Keratinocyte (primary cell): Measurements from ENCODE around the gene CDC20. TPM values are rescaled to one million over a fixed set of nuclear protein-coding genes. Genes with fewer than 3 reads are reported as not detected.

ENCODE experiments used
- DNase-seq: peaks from one replicate; pipeline ENCODE4 v3.0.0-alpha.2; 2011; ENCODE audit warnings: low read depth, missing footprints, low spot score
- FAIRE-seq: peaks from 2 replicates; lab custom pipeline; 2011; peaks lifted over from hg19 to GRCh38; lab: Jason Lieb, UNC
- H2AFZ ChIP-seq: 2 replicates; pipeline ENCODE4 v1.6.0; 2012; ENCODE audit warnings: low read length, control low read depth, inconsistent platforms; ENCODE audit not compliant: control insufficient read depth
- H3K27ac ChIP-seq: 2 replicates; pipeline ENCODE4 v1.5.1; 2011; ENCODE audit warnings: low read length; ENCODE audit not compliant: control insufficient read depth, insufficient read depth
- H3K27me3 ChIP-seq: 3 replicates; pipeline ENCODE4 v1.6.0; 2011; ENCODE audit warnings: low read length; ENCODE audit not compliant: control insufficient read depth, insufficient read depth; ENCODE audit errors: extremely low read depth
- H3K36me3 ChIP-seq, 2 experiments: 2 replicates in 1 of 2; 3 replicates in 1 of 2; pipeline ENCODE4 v1.5.1; 2011; ENCODE audit warnings: low read length in 2 of 2, mild to moderate bottlenecking in 1 of 2; ENCODE audit not compliant: control insufficient read depth in 2 of 2, insufficient read depth in 2 of 2; ENCODE audit errors: extremely low read depth in 1 of 2
- H3K4me1 ChIP-seq: 3 replicates; pipeline ENCODE4 v1.5.1; 2011; ENCODE audit warnings: low read length; ENCODE audit not compliant: control insufficient read depth, insufficient read depth; ENCODE audit errors: extremely low read depth
- H3K4me2 ChIP-seq: 3 replicates; pipeline ENCODE4 v1.6.0; 2011; ENCODE audit warnings: low read depth, low read length; ENCODE audit not compliant: control insufficient read depth, insufficient read depth; ENCODE audit errors: extremely low read depth
- H3K4me3 ChIP-seq, 3 experiments: fragments of 200-600 bp in 1 of 3; sonication (generic) in 1 of 3; 2 replicates in 2 of 3; 3 replicates in 1 of 3; pipeline ENCODE4 v1.5.1; 2011 to 2016; ENCODE audit warnings: low read length in 3 of 3, mild to moderate bottlenecking in 3 of 3, control low read depth in 2 of 3, inconsistent platforms in 1 of 3, low read depth in 1 of 3, mixed read lengths in 1 of 3, mixed run types in 1 of 3, moderate library complexity in 1 of 3; ENCODE audit not compliant: control insufficient read depth in 2 of 3, insufficient read depth in 2 of 3; ENCODE audit errors: extremely low read depth in 1 of 3
- H3K79me2 ChIP-seq: 2 replicates; pipeline ENCODE4 v1.6.0; 2012; ENCODE audit warnings: low read length; ENCODE audit not compliant: control insufficient read depth, insufficient read depth
- H3K9ac ChIP-seq: 3 replicates; pipeline ENCODE4 v1.6.0; 2011; ENCODE audit warnings: low read length; ENCODE audit not compliant: control insufficient read depth, insufficient read depth; ENCODE audit errors: extremely low read depth
- H3K9me1 ChIP-seq: 3 replicates; pipeline ENCODE4 v1.6.0; 2011; ENCODE audit warnings: low read length; ENCODE audit not compliant: control insufficient read depth, insufficient read depth; ENCODE audit errors: extremely low read depth
- H3K9me3 ChIP-seq: 2 replicates; pipeline ENCODE4 v1.5.1; 2012; ENCODE audit warnings: low read depth, low read length; ENCODE audit not compliant: control insufficient read depth
- H4K20me1 ChIP-seq: 3 replicates; pipeline ENCODE4 v1.6.0; 2011; ENCODE audit warnings: low read length; ENCODE audit not compliant: control insufficient read depth, insufficient read depth; ENCODE audit errors: extremely low read depth
- EZH2 ChIP-seq: IDR thresholded peaks from one replicate; pipeline ENCODE4 v1.6.1; 2012; ENCODE audit warnings: inconsistent platforms, mild to moderate bottlenecking, low read length, moderate library complexity
- dilution Hi-C: fragments of 300-500 bp; cut with MboI; formaldehyde crosslinking; loops from one replicate; pipeline ENCODE4 v1.7.0; 2020; ENCODE audit warnings: low sequenced_read_pairs; ENCODE audit not compliant: extremely low pct_ligation_motif_present
- polyA plus RNA-seq, 5 experiments: library from polyadenylated mRNA; depleted of rRNA in 3 of 5; stranded (reverse) in 3 of 5; stranded (forward) in 1 of 5; unstranded in 1 of 5; fragments of >200 nt; gene quantifications; 1 replicate in 1 of 5; 2 replicates in 3 of 5; 3 replicates in 1 of 5; pipeline versions ENCODE4 v1.2.1 to v1.2.3, GENCODE V29; 2011 to 2012; ENCODE audit warnings: missing spikeins in 2 of 5, low read depth in 1 of 5, low replicate concordance in 1 of 5
- TF ChIP-seq, protein P1 (sequence below), 3 experiments: IDR thresholded peaks in 1 of 3; conservative IDR thresholded peaks in 1 of 3; optimal IDR thresholded peaks in 1 of 3; 2 replicates in 2 of 3; 3 replicates in 1 of 3; pipeline versions ENCODE3 to v1.5.1; 2011; ENCODE audit warnings: low read length in 3 of 3, mild to moderate bottlenecking in 3 of 3, moderate library complexity in 2 of 3, control low read depth in 1 of 3, inconsistent platforms in 1 of 3; ENCODE audit not compliant: insufficient read depth in 2 of 3; ENCODE audit errors: extremely low read depth in 1 of 3

The CDC20 gene
- polyA plus RNA-seq, 1 donor (not counting 4 experiments of a cell fraction or from before 2014, with no cell fraction given) = 84.2 TPM

DNA sequence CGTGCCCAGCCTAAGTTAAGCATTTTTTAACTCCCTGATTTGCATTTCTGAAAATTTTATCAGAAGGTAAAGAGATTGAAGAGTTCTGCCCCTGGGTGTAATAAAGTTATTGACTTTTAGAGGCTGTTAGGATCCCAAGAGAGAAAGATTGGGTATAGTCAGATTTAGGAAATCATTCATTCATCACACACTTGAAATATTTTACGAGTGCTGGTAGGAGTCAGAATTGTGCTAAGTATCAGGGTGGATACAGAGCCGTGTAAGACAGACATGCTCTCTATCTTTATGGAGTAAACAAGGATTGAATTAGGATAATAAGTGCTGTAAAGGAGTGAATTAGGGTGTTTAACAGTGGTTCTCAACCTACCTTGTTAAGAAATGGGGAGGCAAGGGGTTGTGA is 33.9 kb downstream of the CDC20 start:
- Histone ChIP-seq H4K20me1 (no peaks in the 10 kb centered on the region), H3K4me3 (no peak overlapping the region), H2AFZ (no peak overlapping the region), H3K4me2 (no peak overlapping the region), H3K27me3 (no peaks in the 10 kb centered on the region), H3K9me1 (peaks cover 2% of the 10 kb centered on the region), H3K9me3 (no peaks in the 10 kb centered on the region), H3K36me3 (peaks cover 2 to 6% of the 10 kb centered on the region in 2 experiments), H3K9ac (no peak overlapping the region), H3K27ac (no peak overlapping the region), H3K79me2 (peaks cover 45% of the 10 kb centered on the region), H3K4me1 (peaks cover 16% of the 10 kb centered on the region)
- TF ChIP-seq, protein P1, sequence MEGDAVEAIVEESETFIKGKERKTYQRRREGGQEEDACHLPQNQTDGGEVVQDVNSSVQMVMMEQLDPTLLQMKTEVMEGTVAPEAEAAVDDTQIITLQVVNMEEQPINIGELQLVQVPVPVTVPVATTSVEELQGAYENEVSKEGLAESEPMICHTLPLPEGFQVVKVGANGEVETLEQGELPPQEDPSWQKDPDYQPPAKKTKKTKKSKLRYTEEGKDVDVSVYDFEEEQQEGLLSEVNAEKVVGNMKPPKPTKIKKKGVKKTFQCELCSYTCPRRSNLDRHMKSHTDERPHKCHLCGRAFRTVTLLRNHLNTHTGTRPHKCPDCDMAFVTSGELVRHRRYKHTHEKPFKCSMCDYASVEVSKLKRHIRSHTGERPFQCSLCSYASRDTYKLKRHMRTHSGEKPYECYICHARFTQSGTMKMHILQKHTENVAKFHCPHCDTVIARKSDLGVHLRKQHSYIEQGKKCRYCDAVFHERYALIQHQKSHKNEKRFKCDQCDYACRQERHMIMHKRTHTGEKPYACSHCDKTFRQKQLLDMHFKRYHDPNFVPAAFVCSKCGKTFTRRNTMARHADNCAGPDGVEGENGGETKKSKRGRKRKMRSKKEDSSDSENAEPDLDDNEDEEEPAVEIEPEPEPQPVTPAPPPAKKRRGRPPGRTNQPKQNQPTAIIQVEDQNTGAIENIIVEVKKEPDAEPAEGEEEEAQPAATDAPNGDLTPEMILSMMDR (optimal IDR thresholded peaks at IDR 0.05 in 1 of 3, IDR thresholded peaks at IDR 0.05 in 1 of 3, conservative IDR thresholded peaks at IDR 0.05 in 1 of 3; ENCODE audit: extremely low read depth in 1 of 3, insufficient read depth in 2 of 3, low read length in 3 of 3) = no peak
- TF ChIP-seq EZH2 = no peak
- dilution Hi-C loops = no loop called here
- DNase-seq (no peak), FAIRE-seq (no peak)

DNA sequence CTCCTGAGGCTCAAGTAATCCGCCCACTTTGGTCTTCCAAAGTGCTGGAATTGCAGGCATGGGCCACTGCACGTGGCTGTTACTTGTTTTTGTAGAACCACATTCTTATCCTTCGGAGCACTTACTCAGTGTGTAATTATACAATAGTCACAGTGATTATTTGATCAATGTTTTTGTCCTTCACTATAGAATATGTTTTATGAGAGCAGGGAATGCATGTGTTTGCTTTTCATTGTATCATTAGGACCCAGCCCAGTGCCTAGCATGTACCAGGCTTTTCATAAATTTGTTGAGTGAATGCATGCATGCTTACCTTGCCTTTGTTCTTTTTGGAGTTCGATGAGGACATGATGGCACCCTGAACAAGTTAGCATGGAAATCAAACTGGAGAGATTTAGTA is 36.7 kb downstream of the CDC20 start:
- dilution Hi-C loops = no loop called here
- Histone ChIP-seq H3K36me3 (peaks cover 2 to 6% of the 10 kb centered on the region in 2 experiments), H3K4me2 (no peak overlapping the region), H3K27me3 (no peaks in the 10 kb centered on the region), H2AFZ (no peak overlapping the region), H3K9me1 (peaks cover 2% of the 10 kb centered on the region), H3K9ac (no peak overlapping the region), H3K27ac (no peak overlapping the region), H4K20me1 (no peaks in the 10 kb centered on the region), H3K4me3 (no peak overlapping the region), H3K79me2 (peaks cover 21% of the 10 kb centered on the region), H3K9me3 (no peaks in the 10 kb centered on the region), H3K4me1 (peaks cover 5% of the 10 kb centered on the region)
- TF ChIP-seq EZH2 = no peak
- DNase-seq (no peak), FAIRE-seq (no peak)

DNA sequence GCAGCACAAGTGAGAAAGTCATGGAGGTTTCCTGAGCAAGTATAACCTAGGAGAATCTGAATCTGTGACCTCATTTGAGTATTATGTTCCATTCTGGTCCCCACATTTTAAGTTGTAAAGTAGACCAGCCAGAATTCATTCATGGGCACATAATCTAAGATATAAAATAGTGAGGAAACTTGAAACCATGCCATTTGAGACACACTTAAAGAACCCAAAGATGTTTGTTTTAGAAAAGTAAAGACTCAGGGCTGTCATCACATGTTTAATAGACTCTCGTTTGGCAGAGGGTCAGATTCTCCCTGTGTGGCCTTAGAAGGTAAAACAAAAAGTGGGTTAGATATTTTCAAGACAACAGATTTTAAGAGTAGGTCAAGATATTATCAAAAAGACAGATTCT is 37.3 kb downstream of the CDC20 start:
- no peaks in the 10 kb centered on the region for H4K20me1 ChIP-seq
- H3K9ac ChIP-seq = no peak overlapping the region
- no peak overlapping the region for H3K27ac ChIP-seq
- H3K4me3 ChIP-seq = no peak overlapping the region
- no peaks in the 10 kb centered on the region for H3K9me3 ChIP-seq
- H2AFZ ChIP-seq = no peak overlapping the region
- no peak for DNase-seq
- no peaks in the 10 kb centered on the region for H3K4me1 ChIP-seq
- H3K36me3 ChIP-seq = peaks cover 2 to 6% of the 10 kb centered on the region in 2 experiments
- no peak for FAIRE-seq
- no peak for TF ChIP-seq EZH2
- TF ChIP-seq, protein P1 (optimal IDR thresholded peaks at IDR 0.05 in 1 of 3, IDR thresholded peaks at IDR 0.05 in 1 of 3, conservative IDR thresholded peaks at IDR 0.05 in 1 of 3; ENCODE audit: extremely low read depth in 1 of 3, insufficient read depth in 2 of 3, low read length in 3 of 3) = no peak
- dilution Hi-C loops = no loop called here
- peaks cover 15% of the 10 kb centered on the region for H3K79me2 ChIP-seq
- no peak overlapping the region for H3K4me2 ChIP-seq
- H3K9me1 ChIP-seq = peaks cover 2% of the 10 kb centered on the region
- no peaks in the 10 kb centered on the region for H3K27me3 ChIP-seq
